ENCODE results near the gene FHIT. TPM values are rescaled to one million over a fixed set of nuclear protein-coding genes. Genes with fewer than 3 reads are reported as not detected.

The FHIT gene
- polyA plus RNA-seq, 1 of the 3 experiments (the other 2 are of a cell fraction): 0.41 TPM

DNA sequence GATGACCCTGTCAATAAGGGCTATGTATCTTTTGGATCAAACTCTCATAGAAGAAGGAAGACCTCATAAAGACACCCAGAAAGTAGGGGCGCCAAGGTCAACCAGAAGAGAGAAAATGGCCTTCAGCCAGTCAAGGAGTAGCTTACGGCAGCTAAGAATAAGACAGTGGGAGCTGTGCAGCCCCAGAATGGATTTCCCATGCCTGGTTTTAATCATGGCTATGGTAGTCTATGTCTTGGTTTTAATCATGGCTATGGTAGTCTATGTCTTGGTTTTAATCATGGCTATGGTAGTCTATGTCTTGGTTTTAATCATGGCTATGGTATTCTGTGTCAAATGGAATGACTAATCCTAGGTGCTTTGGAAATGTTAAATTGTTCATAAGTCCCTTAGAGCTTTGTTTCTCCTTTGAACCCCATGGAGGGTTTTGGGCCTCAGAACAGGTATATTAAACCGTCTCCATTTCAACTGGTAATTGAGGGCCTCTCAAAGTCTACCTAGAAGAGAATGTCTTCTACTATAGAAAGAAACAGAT, 1459.4 kb downstream of the FHIT start:
- CTCF ChIA-PET: interaction anchor here (1.7 to 2.9 kb wide), 2 partner anchors 17 to 18 kb away, joined by 5 to 7 read pairs; no protein-coding TSS in a partner anchor
- no peaks in the 10 kb centered on the region for H4K20me1 ChIP-seq (ENCODE audit: insufficient read depth)
- no peaks in the 10 kb centered on the region for H3F3A ChIP-seq (replicated peaks; ENCODE audit: insufficient read depth)
- no peak overlapping the region for H3K4me3 ChIP-seq (ENCODE audit: low read depth in 2 of 2, low read length in 1 of 2)
- no peaks in the 10 kb centered on the region for H3K9me3 ChIP-seq
- no peak overlapping the region for H3K27ac ChIP-seq (ENCODE audit: low read depth in 2 of 2, low read length in 1 of 2)
- POLR2A ChIA-PET: no interaction called here
- peaks cover 0 to 4% of the 10 kb centered on the region in 2 experiments; a peak in 1 of 4 replicates for H3K4me1 ChIP-seq (ENCODE audit: control insufficient read depth in 1 of 2, insufficient read depth in 2 of 2, low read depth in 1 of 2, low read length in 1 of 2)
- no peaks in the 10 kb centered on the region for H3K9me2 ChIP-seq
- no peak overlapping the region for H2AFZ ChIP-seq (ENCODE audit: low read depth)
- no peak for TF ChIP-seq ELF1 (IDR thresholded peaks at IDR 0.05)
- no peak for TF ChIP-seq RFX5 (IDR thresholded peaks at IDR 0.05; ENCODE audit: low read length)
- TF ChIP-seq TAF1 (IDR thresholded peaks at IDR 0.05; ENCODE audit: borderline replicate concordance, low read depth, low read length): no peak
- no peak for TF ChIP-seq CHD2 (IDR thresholded peaks at IDR 0.05; ENCODE audit: low read length, partially characterized antibody)
- no peak for TF ChIP-seq RCOR1 (IDR thresholded peaks at IDR 0.05; ENCODE audit: low read length)
- TF ChIP-seq FOXJ3 (CRISPR knock-in tag; IDR thresholded peaks at IDR 0.05): no peak
- no peak for TF ChIP-seq TCF12 (IDR thresholded peaks at IDR 0.05)
- no peak for TF ChIP-seq GATA2 (CRISPR knock-in tag; IDR thresholded peaks at IDR 0.05)
- TF ChIP-seq FOSL2 (IDR thresholded peaks at IDR 0.05; ENCODE audit: borderline replicate concordance, low read depth): no peak
- no peak for TF ChIP-seq POLR2AphosphoS5 (IDR thresholded peaks at IDR 0.05; ENCODE audit: low read depth, low read length)
- TF ChIP-seq, protein P1, sequence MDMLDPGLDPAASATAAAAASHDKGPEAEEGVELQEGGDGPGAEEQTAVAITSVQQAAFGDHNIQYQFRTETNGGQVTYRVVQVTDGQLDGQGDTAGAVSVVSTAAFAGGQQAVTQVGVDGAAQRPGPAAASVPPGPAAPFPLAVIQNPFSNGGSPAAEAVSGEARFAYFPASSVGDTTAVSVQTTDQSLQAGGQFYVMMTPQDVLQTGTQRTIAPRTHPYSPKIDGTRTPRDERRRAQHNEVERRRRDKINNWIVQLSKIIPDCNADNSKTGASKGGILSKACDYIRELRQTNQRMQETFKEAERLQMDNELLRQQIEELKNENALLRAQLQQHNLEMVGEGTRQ (IDR thresholded peaks at IDR 0.05; ENCODE audit: borderline replicate concordance, low read depth, low read length): no peak
- TF ChIP-seq, protein P2, sequence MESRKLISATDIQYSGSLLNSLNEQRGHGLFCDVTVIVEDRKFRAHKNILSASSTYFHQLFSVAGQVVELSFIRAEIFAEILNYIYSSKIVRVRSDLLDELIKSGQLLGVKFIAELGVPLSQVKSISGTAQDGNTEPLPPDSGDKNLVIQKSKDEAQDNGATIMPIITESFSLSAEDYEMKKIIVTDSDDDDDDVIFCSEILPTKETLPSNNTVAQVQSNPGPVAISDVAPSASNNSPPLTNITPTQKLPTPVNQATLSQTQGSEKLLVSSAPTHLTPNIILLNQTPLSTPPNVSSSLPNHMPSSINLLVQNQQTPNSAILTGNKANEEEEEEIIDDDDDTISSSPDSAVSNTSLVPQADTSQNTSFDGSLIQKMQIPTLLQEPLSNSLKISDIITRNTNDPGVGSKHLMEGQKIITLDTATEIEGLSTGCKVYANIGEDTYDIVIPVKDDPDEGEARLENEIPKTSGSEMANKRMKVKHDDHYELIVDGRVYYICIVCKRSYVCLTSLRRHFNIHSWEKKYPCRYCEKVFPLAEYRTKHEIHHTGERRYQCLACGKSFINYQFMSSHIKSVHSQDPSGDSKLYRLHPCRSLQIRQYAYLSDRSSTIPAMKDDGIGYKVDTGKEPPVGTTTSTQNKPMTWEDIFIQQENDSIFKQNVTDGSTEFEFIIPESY (IDR thresholded peaks at IDR 0.05; ENCODE audit: borderline replicate concordance, low read depth): no peak
- TF ChIP-seq, protein P3, sequence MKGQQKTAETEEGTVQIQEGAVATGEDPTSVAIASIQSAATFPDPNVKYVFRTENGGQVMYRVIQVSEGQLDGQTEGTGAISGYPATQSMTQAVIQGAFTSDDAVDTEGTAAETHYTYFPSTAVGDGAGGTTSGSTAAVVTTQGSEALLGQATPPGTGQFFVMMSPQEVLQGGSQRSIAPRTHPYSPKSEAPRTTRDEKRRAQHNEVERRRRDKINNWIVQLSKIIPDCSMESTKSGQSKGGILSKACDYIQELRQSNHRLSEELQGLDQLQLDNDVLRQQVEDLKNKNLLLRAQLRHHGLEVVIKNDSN (IDR thresholded peaks at IDR 0.05; ENCODE audit: borderline replicate concordance, low read depth): no peak
- no peaks in the 10 kb centered on the region for H3K79me2 ChIP-seq (ENCODE audit: insufficient read depth)
- 53% methylated on average over 3 of the region's 3 CpGs for WGBS (ENCODE audit: low lambda C conversion rate)
- no peak overlapping the region for H3K4me2 ChIP-seq
- no peaks in the 10 kb centered on the region for H3K27me3 ChIP-seq (ENCODE audit: insufficient read depth)
- no peak overlapping the region for H3K9ac ChIP-seq
- H3K36me3 ChIP-seq (replicated peaks in 1 of 2; ENCODE audit: control insufficient read depth in 1 of 2, insufficient read depth in 2 of 2, low read length in 1 of 2): no peaks in the 10 kb centered on the region
- no peak for DNase-seq

DNA sequence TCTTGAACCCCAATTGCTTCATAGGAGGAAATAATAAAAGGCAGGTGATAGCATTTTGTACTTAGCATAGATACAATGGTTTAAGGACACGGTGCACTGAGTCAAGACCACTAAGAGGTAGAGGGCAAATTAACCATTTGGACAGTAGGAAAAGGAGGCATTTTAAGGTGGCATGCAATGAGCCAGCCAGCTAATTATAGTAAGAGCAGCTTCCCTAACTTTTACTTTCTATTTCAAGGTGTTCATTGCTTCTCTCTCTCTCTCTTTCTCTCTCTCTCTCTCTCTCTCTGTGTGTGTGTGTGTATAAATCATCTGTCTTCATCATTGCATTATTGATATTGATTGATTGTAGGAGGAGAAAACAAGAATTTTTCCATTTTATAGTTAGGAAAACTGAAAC, 1461.0 kb downstream of the FHIT start:
- no peak for DNase-seq
- no peak overlapping the region for H3K4me2 ChIP-seq
- no peaks in the 10 kb centered on the region for H3K27me3 ChIP-seq (ENCODE audit: insufficient read depth)
- WGBS (ENCODE audit: low lambda C conversion rate): 56% methylated on average over 1 of the region's 1 CpG
- peaks cover 0 to 4% of the 10 kb centered on the region in 2 experiments; a peak in 1 of 4 replicates for H3K4me1 ChIP-seq (ENCODE audit: control insufficient read depth in 1 of 2, insufficient read depth in 2 of 2, low read depth in 1 of 2, low read length in 1 of 2)
- H3K27ac ChIP-seq (ENCODE audit: low read depth in 2 of 2, low read length in 1 of 2): no peak overlapping the region
- H3F3A ChIP-seq (replicated peaks; ENCODE audit: insufficient read depth): no peaks in the 10 kb centered on the region
- CTCF ChIA-PET: interaction anchor here (1.2 kb wide), 1 partner anchor 20 kb away, joined by 5 read pairs; no protein-coding TSS in a partner anchor
- no peak overlapping the region for H3K9ac ChIP-seq
- no peaks in the 10 kb centered on the region for H3K79me2 ChIP-seq (ENCODE audit: insufficient read depth)
- H3K9me2 ChIP-seq: no peaks in the 10 kb centered on the region
- POLR2A ChIA-PET: no interaction called here
- H3K4me3 ChIP-seq (ENCODE audit: low read depth in 2 of 2, low read length in 1 of 2): no peak overlapping the region
- H3K9me3 ChIP-seq: no peaks in the 10 kb centered on the region
- H2AFZ ChIP-seq (ENCODE audit: low read depth): no peak overlapping the region
- no peaks in the 10 kb centered on the region for H4K20me1 ChIP-seq (ENCODE audit: insufficient read depth)
- H3K36me3 ChIP-seq (replicated peaks in 1 of 2; ENCODE audit: control insufficient read depth in 1 of 2, insufficient read depth in 2 of 2, low read length in 1 of 2): no peaks in the 10 kb centered on the region
- TF ChIP-seq TAF1 (IDR thresholded peaks at IDR 0.05; ENCODE audit: borderline replicate concordance, low read depth, low read length) (no peak), NRF1 (IDR thresholded peaks at IDR 0.05; ENCODE audit: low read depth, low read length) (no peak), EZH2phosphoT487 (IDR thresholded peaks at IDR 0.05; ENCODE audit: borderline replicate concordance, low read depth) (no peak), FOXJ3 (CRISPR knock-in tag; IDR thresholded peaks at IDR 0.05) (no peak), RAD21 (IDR thresholded peaks at IDR 0.05; ENCODE audit: low read length) (no peak)
- TF ChIP-seq, protein P1 (IDR thresholded peaks at IDR 0.05; ENCODE audit: borderline replicate concordance, low read depth, low read length): no peak
